ENCODE results near the gene RNF157. TPM values are rescaled to one million over a fixed set of nuclear protein-coding genes. Genes with fewer than 3 reads are reported as not detected.

RNF157 gene
- total RNA-seq, 1 donor from 2014 or later = 54.0 TPM

GRCh38 chr17:76142039-76142584, 98.2 kb downstream of the RNF157 start:
- Mint-ChIP-seq H3K4me3 (peak overlapping the region; percentile 88), H3K9me3 (no peaks in the 10 kb centered on the region), H3K4me1 (peaks cover 48% of the 10 kb centered on the region), H3K27ac (ENCODE audit: unreplicated experiment) (no peak overlapping the region), H3K27me3 (ENCODE audit: low read depth) (peaks cover 43% of the 10 kb centered on the region), H3K36me3 (ENCODE audit: low read depth) (no peaks in the 10 kb centered on the region)
- no peak for DNase-seq (ENCODE audit: low read depth, low spot score)
- TF ChIP-seq CTCF (conservative IDR thresholded peaks at IDR 0.05) = no peak

- Mint-ChIP-seq H3K4me3 (peak within 1 kb of the TSS; percentile 88), H3K9me3 (no peaks in the 10 kb centered on the region), H3K27ac (ENCODE audit: unreplicated experiment) (peak within 1 kb of the TSS; percentile 95), H3K36me3 (ENCODE audit: low read depth) (no peaks in the 10 kb centered on the region), H3K4me1 (peaks cover 48% of the 10 kb centered on the region), H3K27me3 (ENCODE audit: low read depth) (peaks cover 50% of the 10 kb centered on the region)
- TF ChIP-seq CTCF (conservative IDR thresholded peaks at IDR 0.05) = no peak
- peak; percentile 89 for DNase-seq (ENCODE audit: low read depth, low spot score)
These were observed 98.9 kb downstream of the RNF157 start, which contains the start of gene FOXJ1 for GRCh38 chr17:76141212-76142038. Gene FOXJ1, minus strand, starts transcription at chr17:76141245. Its CDS starts 850 bp downstream, at chr17:76140395.

GRCh38 chr17:76140661-76141211, 99.6 kb downstream of the RNF157 start:
- H3K9me3 Mint-ChIP-seq = no peaks in the 10 kb centered on the region
- H3K4me1 Mint-ChIP-seq = peaks cover 48% of the 10 kb centered on the region
- DNase-seq (ENCODE audit: low read depth, low spot score) = no peak
- no peaks in the 10 kb centered on the region for H3K36me3 Mint-ChIP-seq (ENCODE audit: low read depth)
- no peak overlapping the region for H3K27ac Mint-ChIP-seq (ENCODE audit: unreplicated experiment)
- TF ChIP-seq CTCF (conservative IDR thresholded peaks at IDR 0.05) = no peak
- H3K27me3 Mint-ChIP-seq (ENCODE audit: low read depth) = peaks cover 51% of the 10 kb centered on the region
- peak overlapping the region; percentile 88 for H3K4me3 Mint-ChIP-seq

- DNase-seq (ENCODE audit: low read depth, low spot score) = no peak
- Mint-ChIP-seq H3K27ac (ENCODE audit: unreplicated experiment) (no peak overlapping the region), H3K4me1 (peaks cover 53% of the 10 kb centered on the region), H3K9me3 (no peaks in the 10 kb centered on the region), H3K4me3 (peak overlapping the region; percentile 78), H3K27me3 (ENCODE audit: low read depth) (peaks cover 55% of the 10 kb centered on the region), H3K36me3 (ENCODE audit: low read depth) (no peaks in the 10 kb centered on the region)
- no peak for TF ChIP-seq CTCF (conservative IDR thresholded peaks at IDR 0.05)
These were observed 100.3 kb downstream of the RNF157 start for GRCh38 chr17:76139801-76140660.
